Retinal pigment epithelial cell (primary cell): ENCODE results near the gene EMILIN3.

Experiments used
- DNase-seq: peaks from one replicate; pipeline ENCODE4 v3.0.0-alpha.2; 2010; ENCODE audit warnings: low read depth
- H3K4me3 ChIP-seq: 2 replicates; pipeline ENCODE4 v1.5.1; 2011; ENCODE audit warnings: mild to moderate bottlenecking, low read length, control low read depth, moderate library complexity
- TF ChIP-seq, protein P1 (sequence below): conservative IDR thresholded peaks from 2 replicates; pipeline ENCODE4 v1.5.1; 2011; ENCODE audit warnings: low read depth, low read length, control low read depth, inconsistent platforms

Gene EMILIN3

GRCh38 chr20:41371371-41371770 lies 4.8 kb upstream of the EMILIN3 start:
- DNase-seq = no peak
- H3K4me3 ChIP-seq = no peak overlapping the region
- TF ChIP-seq, protein P1, sequence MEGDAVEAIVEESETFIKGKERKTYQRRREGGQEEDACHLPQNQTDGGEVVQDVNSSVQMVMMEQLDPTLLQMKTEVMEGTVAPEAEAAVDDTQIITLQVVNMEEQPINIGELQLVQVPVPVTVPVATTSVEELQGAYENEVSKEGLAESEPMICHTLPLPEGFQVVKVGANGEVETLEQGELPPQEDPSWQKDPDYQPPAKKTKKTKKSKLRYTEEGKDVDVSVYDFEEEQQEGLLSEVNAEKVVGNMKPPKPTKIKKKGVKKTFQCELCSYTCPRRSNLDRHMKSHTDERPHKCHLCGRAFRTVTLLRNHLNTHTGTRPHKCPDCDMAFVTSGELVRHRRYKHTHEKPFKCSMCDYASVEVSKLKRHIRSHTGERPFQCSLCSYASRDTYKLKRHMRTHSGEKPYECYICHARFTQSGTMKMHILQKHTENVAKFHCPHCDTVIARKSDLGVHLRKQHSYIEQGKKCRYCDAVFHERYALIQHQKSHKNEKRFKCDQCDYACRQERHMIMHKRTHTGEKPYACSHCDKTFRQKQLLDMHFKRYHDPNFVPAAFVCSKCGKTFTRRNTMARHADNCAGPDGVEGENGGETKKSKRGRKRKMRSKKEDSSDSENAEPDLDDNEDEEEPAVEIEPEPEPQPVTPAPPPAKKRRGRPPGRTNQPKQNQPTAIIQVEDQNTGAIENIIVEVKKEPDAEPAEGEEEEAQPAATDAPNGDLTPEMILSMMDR = no peak

- H3K4me3 ChIP-seq = no peak overlapping the region
- TF ChIP-seq, protein P1 = no peak
- DNase-seq = no peak
Observed at GRCh38 chr20:41370176-41370575, 3.6 kb upstream of the EMILIN3 start.

DNA sequence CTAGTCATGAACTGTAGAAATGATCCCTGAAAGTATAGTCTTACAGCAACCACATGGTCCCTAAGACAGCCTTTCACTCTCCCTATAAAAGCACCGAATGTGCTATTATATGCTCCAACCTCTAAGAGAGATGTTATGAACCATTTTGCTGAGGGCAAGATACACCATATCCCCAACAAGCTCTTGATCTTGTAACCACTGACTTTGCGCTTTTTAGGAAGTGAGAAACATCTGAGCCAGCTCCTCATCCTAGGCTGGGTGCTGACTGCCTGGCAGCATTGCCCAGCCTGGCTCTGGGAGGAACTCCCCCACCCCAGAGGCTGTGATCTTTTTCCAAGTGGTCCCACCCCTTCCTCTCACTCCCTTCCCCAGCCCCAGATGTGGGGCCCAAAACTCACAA lies 3.1 kb upstream of the EMILIN3 start:
- H3K4me3 ChIP-seq = no peak overlapping the region
- no peak for DNase-seq
- TF ChIP-seq, protein P1 = no peak

- TF ChIP-seq, protein P1 = no peak
- no peak overlapping the region for H3K4me3 ChIP-seq
Observed at GRCh38 chr20:41367956-41368355, 1.3 kb upstream of the EMILIN3 start.

DNA sequence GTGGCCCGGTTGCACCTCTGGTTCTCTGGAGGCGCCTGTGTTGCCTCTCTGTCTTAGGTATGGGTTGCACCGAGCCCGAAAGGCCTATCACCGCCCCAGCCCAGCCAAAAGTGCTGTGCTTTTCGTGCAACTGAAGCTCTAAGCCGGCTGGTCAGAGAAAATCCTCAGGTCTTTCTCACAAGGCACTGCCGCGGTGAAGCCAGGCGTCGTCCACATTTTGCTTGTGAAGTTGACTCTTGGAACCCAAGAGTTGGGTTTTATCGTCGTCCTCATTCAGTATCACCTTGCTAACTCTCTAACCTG lies 726 bp upstream of the EMILIN3 start:
- no peak overlapping the region for H3K4me3 ChIP-seq
- TF ChIP-seq, protein P1 = no peak
- DNase-seq = no peak

More at GRCh38 chr20:41367956-41368355, 1.3 kb upstream of the EMILIN3 start:
- DNase-seq = no peak

DNA sequence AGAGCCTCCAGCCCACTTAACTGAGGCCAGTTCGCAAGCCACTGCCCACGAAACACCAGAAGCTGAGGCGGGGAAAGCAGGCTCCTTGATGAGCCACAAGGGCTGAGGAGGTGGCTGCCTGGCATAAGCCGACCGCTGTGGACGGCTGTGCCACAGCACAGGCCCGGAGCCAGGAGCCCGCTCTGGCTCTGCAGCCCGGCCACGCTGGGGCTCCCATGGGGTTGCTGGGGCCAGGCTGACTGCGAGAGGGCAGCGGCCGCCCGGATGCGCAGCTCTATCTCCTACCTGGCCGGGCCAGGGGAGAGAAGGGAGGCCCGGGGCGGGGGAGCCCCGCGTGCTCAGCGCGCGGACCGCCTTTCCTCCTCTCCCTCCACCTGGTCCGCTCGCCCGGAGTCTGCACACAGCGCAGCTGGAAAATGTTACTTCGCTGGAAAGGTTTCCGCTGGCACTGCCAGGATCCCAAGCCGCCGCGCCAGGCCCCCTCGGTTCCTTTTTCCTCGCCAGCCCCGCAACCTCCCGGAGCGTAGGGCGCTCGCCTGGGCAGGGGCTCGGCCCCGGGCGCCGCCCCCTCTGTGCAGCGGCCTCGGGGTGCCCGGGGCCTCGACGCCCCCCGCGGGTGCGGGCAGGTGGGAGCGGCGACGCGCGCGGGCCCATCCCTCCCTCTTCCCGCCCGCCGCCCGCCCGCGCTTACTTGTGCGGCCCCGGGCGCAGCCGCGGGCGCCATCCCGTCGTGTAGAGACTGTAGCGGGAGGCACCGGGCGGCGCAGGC lies 657 bp downstream of the EMILIN3 start:
- peak overlapping the region; percentile 26 for H3K4me3 ChIP-seq
- DNase-seq = no peak
- TF ChIP-seq, protein P1 = no peak
